NT2/D1 (cell line): ENCODE data around the gene ATR.

ENCODE experiments used
- YY1 ChIP-seq: IDR thresholded peaks from 2 replicates; pipeline ENCODE4 v1.6.1; 2011; ENCODE audit not compliant: insufficient read length, insufficient read depth
- ZNF274 ChIP-seq: IDR thresholded peaks from 2 replicates; pipeline ENCODE4 v1.6.1; 2011; ENCODE audit warnings: mild to moderate bottlenecking, low read depth, low read length

DNA sequence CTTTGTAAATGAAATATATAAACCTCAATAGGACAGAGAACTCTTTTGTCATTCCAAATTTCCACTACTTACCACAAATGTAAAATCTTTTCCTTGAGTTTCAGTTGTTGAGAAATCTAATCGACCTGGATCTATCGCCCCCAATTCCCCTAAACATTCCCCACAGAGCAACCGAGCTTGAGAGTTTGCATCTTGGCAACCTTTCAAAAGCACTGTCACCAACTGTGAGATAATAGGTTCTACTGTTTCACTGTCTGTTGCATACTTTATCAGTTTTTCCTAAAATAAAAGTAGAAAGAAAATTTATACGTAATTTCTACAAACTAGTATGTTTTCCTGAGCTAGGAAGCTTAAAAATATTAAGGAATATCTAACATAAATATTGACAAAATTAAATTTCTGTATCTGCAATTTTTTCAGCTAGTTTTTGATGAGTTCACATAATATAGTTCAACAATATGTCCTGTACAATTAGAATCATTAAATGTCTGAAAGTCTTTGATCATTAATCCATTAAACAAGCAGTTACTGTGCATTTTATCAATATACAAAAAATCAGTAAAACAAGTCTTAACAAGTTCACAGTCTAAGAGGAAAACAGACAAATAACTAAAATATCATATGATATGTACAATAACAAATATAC, 54.5 kb downstream of the ATR start:
- TF ChIP-seq YY1: no peak
- no peak for TF ChIP-seq ZNF274
